GM13976 (cell line): Measurements from ENCODE around the gene AMBN.

Experiments used
- DNase-seq: peaks from one replicate; pipeline ENCODE4 v3.0.0; 2012; ENCODE audit warnings: low spot score
- CTCF ChIP-seq: IDR thresholded peaks from 2 replicates; pipeline ENCODE4 v1.5.1; 2012; ENCODE audit warnings: borderline replicate concordance, mild to moderate bottlenecking; ENCODE audit not compliant: insufficient read depth; ENCODE audit errors: extremely low read depth, missing control alignments, control extremely low read depth
- in situ Hi-C: fragments of 300-500 bp; cut with MboI; formaldehyde crosslinking; loops from one replicate; pipeline ENCODE4 v1.12.0; 2022; ENCODE audit warnings: low sequenced_read_pairs, mixed read lengths, inconsistent platforms; ENCODE audit not compliant: unreplicated experiment

AMBN gene

GRCh38 chr4:70619778-70620177, 27.7 kb downstream of the AMBN start:
- DNase-seq = no peak
- TF ChIP-seq CTCF = no peak
- in situ Hi-C loops = no loop called here

- TF ChIP-seq CTCF = no peak
- no peak for DNase-seq
- in situ Hi-C loops = no loop called here
Observed at GRCh38 chr4:70623323-70623722, 31.3 kb downstream of the AMBN start.

- no peak for DNase-seq
- no peak for TF ChIP-seq CTCF
- in situ Hi-C loops = no loop called here
Observed at GRCh38 chr4:70624226-70624793, 32.3 kb downstream of the AMBN start.

- no peak for DNase-seq
- in situ Hi-C loops = no loop called here
- TF ChIP-seq CTCF = no peak
Observed at GRCh38 chr4:70627620-70628019, 35.6 kb downstream of the AMBN start.

- no peak for DNase-seq
- no peak for TF ChIP-seq CTCF
- in situ Hi-C loops = no loop called here
Observed at GRCh38 chr4:70628444-70628843, 36.4 kb downstream of the AMBN start, which contains the start of gene ENAM. Gene ENAM (plus strand): TSS chr4:70628744. CDS start chr4:70629501, 757 bp downstream.

GRCh38 chr4:70629469-70630090, 37.5 kb downstream of the AMBN start:
- no peak for DNase-seq
- no peak for TF ChIP-seq CTCF
- in situ Hi-C loops = no loop called here
